HG03097 (cell line): ENCODE results near the gene RICTOR.

Source experiments
- ATAC-seq: cut with Tn5 transposase; IDR thresholded peaks from one replicate; pipeline ENCODE4 v1.9.1; 2021; ENCODE audit not compliant: unreplicated experiment, low FRiP score

The RICTOR gene, protein sequence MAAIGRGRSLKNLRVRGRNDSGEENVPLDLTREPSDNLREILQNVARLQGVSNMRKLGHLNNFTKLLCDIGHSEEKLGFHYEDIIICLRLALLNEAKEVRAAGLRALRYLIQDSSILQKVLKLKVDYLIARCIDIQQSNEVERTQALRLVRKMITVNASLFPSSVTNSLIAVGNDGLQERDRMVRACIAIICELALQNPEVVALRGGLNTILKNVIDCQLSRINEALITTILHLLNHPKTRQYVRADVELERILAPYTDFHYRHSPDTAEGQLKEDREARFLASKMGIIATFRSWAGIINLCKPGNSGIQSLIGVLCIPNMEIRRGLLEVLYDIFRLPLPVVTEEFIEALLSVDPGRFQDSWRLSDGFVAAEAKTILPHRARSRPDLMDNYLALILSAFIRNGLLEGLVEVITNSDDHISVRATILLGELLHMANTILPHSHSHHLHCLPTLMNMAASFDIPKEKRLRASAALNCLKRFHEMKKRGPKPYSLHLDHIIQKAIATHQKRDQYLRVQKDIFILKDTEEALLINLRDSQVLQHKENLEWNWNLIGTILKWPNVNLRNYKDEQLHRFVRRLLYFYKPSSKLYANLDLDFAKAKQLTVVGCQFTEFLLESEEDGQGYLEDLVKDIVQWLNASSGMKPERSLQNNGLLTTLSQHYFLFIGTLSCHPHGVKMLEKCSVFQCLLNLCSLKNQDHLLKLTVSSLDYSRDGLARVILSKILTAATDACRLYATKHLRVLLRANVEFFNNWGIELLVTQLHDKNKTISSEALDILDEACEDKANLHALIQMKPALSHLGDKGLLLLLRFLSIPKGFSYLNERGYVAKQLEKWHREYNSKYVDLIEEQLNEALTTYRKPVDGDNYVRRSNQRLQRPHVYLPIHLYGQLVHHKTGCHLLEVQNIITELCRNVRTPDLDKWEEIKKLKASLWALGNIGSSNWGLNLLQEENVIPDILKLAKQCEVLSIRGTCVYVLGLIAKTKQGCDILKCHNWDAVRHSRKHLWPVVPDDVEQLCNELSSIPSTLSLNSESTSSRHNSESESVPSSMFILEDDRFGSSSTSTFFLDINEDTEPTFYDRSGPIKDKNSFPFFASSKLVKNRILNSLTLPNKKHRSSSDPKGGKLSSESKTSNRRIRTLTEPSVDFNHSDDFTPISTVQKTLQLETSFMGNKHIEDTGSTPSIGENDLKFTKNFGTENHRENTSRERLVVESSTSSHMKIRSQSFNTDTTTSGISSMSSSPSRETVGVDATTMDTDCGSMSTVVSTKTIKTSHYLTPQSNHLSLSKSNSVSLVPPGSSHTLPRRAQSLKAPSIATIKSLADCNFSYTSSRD (N-terminal part only)

DNA sequence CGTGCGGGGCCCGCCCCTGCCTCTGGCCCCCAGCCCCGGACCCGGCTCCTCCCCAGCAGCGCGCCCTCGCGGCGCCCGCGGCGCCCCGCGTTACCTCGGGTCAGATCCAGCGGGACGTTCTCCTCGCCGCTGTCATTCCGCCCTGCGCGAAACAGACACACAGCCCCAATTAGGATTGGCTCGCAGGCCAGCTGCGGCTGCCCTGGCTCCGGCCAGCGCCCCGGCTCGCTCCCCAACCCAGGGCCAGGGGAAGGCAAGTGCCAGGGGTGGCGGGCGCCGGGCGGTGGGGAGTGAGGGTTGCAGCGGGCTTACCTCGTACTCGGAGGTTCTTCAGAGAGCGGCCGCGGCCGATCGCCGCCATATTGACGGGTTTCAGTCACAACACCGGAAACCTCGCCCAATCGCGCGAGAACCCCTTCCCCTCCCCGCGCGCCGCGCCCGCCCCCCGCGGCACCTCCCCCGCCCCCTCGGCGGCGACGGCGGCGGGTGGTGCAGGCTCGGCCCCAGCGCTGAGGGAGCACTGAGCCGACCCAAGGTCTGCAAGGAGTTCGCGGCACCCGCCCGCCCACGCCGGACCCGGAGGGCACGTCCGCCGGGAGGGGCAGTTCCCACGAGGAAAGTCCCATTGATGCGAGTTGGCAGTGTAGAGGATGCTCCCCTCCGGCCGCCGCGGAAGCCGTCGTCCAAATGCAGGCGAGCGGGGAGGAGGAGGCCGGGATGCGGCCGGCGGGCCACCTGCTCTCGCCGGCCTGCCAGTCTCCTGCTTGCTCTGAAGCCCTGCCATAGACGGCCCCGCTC, at the start of gene RICTOR:
Gene RICTOR (minus strand): TSS at position 383 of the 798 bp plus-strand sequence. CDS start 22 bp downstream, at position 361.
- peak; percentile 59 for ATAC-seq

DNA sequence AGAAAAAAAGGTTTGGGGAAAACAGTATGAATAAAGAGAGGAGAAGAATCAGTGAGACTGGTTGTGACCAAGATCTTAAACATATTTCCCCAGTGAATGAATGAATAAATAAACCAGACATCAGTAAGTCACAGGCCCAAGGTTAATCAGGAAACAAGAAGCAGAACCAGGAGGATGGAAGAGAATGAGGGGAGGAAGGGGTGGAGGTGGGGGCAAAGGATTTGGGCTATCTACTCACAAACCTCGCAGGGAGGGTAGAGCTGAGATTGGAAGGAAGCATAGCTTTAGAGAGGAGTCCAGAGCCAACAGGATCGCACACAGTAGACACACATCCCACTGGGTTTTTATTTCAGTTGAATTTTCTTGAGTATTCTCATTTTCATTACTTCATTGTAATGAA, 47.7 kb upstream of the RICTOR start:
- ATAC-seq, result no peak

DNA sequence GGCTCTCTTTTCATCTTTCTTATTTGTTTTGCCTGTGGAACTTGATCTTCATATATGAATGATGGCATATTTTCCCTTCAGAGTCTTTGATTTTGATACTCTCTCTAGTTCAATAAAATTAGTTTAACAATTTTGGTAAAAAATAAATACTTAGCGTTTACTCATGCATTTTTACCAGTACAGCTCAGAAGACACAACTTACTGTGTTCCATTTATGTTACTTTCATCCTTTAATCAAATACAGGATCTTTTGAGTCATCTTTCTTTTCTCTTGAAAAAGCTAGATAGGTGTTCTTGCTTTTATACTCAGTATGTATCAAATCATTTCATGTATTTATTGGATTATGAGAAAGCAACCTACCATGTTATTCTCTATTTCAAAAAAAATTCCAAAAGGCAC, 47.1 kb upstream of the RICTOR start:
- ATAC-seq, result no peak

DNA sequence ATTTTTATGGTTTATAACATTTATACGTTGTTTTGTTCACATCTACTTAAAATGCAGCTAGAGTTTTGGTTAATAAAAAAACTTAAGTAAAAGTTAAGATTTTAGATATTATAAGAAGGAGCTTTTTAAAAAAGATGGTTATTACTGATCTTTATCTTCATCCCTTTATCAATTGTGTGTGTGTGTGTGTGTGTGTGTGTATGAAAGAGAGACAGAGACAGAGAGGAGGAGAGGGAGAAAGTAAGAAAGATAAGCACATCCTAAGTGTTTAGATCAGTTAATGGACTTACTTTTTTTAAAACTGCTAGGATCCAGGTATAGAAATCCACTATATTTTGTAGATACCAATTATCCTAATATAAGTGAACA, 45.8 kb upstream of the RICTOR start:
- no peak for ATAC-seq

DNA sequence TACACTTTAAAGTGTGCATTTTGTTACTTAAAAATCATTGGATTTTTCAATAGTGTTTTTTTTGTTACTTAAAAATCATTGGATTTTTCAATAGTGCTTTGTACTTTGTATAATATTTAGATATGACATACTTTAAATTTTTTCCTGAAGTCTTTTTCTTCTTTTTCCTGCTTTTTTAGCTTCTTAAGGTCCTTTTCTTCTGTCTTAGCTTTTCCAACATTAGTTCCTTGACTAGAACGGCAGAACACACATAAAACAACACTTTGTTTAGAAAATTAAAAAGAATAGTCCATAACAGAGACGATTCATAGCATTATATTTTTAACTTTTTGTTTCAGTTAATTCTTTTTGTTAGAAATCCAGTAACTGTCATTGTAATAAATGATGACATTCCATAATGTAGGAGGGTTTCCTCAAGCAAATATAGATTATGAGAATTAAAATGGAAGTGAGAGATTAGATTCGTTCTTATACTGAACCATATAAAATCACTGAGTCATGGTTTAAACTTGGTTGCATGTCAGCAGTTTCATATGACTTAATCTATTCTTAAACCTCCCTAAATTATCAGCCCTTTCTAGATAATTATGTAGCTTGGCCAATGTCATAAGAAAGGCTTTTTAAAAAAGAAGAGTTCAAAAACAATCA, 45.3 kb upstream of the RICTOR start:
- ATAC-seq, result no peak

DNA sequence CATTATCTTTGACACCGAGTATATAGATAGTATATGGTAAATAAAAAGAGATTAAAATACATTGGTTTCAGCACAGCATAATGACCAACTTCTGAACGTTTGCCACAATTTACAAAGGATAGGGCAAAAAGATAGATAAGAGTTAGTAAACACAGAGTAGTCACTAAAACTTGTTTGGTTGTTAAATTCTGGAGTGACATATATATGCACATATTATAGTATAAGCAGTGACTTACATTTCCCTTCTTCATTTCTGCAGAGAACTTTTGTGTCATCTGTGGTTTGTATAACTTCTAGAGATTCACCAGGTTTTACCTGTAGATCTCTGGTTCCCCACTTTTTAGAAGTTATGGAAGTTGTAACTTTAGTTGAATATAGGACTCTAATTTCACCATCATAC, 44.4 kb upstream of the RICTOR start:
- ATAC-seq, result no peak

DNA sequence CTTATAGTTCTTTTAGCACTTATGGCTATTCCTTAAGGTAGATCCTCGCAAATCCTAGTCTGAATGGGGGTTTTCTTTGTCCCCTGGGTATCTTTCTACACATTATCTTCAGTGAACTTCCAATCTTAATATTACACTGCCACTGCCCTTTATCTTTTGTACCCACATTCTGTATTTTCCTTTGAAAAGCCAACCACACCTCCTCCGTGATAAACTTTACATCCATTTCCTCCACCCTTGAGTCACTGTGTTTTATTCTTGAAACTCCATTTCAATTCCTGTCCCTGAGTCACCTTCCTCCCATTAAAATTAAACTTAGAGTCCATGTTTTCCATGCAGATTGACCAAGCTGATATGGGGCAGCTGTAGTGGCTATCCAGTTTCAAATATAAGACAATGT, 43.2 kb upstream of the RICTOR start:
- no peak for ATAC-seq

DNA sequence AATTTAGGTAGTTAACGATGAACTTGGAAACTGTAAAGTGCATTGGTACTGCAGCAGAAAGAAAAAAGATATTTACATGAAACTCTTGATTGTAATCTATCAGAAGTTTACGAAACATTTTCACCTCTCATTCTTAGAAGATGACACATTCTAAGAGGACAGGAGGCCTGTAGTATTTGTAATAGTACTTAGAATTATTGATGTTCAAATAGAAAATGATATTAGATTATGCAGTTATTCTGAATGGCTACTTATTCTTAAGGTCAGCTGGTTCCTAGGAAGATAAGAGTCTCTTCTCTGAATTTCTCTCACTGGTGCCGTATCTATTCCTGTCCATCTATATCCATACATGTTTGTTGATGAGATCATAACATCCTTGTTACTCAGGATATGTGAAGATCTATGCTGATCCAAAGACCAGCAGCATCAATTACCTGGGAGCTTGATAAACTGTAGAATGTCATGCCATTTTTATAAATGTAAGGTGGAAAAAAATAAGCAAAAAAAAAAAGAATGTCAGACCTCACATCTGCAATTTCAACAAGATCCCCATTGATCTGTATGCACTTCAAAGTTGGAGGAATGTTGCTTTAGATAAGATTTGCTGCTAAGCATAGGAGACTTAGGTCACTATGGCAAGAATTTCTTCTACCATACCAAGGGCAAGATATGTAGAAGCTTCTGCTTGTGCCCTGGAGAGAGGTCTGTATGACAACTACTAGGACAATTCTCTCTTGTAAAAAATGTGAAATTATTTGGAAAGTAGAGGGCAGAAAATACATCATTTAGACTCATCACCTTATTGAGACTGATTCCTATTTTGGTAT, 42.4 kb upstream of the RICTOR start:
- ATAC-seq, result no peak

DNA sequence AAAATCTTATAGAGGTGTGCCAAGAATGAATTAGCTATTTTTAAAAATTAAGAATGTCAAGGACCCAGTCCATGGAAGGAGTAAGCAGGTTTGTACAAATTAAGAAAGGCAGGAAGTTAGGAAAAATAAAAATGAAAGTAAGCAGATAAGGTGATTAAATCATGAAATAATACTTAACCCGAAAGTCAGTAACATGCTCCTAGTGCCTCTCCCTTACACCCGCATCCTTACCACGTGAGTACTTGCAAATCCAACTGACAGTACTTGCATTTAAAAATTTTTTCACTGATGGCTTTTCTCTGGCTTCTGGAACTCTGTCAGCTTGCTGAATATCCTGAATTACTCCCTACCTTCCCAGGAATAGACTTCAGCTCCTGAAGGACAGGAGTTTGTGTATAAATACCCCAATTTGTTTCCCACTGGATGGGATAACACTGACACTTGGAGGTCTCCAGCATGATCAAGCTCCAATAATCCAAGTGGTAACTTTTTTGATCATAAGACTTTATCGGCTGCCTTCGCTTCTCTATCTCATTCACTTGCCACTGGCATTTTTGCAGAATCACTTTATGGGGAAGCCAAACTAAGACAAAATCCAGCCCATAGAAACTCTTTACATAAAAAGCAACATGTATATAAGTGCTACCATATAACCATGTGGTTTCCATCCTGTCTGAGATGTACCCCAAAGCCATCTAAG, 41.6 kb upstream of the RICTOR start:
- ATAC-seq, result no peak

DNA sequence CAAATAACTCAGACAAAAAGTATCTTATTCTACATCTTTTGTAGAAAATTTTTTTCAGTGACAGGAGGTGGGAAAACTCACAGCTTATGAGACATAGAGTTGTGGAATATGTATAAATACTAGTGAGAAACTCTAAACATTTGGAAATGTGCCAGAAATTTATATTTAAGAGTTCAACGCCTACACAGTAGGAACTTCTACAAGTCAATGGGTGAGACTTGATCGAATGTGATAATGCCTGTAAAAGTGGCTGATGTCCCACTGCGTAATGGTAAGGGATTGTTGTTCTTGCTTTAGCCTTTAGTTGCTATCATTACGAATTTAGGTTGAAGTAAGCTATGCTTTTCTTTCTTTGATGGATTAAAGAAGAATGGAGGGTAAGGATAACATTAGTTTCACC, 40.0 kb upstream of the RICTOR start:
- no peak for ATAC-seq

DNA sequence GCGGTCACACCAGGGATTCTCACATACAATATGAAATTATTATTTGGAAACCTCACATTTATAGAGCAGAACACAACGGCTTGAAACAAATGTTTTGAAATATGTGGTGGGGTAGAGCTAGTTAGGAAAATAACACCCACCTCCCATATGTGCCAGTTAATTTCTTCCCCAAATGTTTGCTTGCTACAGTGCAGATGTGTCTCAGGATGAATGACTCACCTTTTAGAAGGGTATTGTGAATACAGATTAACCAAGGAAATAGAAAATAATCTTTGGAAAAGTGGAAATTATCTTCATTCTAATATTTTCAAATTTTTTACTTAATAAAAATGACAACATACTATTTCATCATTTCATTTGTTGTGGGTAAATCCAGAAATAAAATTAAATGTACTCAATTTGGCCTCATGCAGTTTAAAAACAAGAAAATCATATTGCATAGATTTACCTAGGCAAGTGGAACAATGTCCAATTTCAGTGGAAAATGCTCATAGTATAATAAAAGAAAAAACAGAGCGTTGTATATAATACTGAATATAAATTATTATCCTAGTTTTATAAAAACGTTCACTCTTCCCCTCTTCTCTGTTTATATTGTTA, 39.3 kb upstream of the RICTOR start:
- no peak for ATAC-seq

DNA sequence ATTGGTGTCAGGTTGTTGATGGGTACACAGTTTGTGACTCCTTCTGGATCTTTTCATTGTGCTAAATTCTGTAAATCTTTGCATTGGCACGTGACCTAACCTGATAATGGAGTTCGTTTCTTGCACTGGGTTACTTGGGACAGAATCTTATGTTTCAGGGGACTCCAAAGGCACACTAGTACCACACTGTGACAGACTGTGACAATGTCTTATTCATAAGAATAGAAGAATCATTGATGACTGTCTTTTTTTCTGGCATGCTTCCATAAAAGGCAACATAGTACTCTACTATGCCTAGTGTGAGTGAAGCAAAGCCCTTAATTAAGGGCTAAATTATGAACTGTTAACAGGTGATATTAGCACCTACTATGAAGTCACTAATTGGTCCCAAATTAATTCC, 35.4 kb upstream of the RICTOR start:
- no peak for ATAC-seq

DNA sequence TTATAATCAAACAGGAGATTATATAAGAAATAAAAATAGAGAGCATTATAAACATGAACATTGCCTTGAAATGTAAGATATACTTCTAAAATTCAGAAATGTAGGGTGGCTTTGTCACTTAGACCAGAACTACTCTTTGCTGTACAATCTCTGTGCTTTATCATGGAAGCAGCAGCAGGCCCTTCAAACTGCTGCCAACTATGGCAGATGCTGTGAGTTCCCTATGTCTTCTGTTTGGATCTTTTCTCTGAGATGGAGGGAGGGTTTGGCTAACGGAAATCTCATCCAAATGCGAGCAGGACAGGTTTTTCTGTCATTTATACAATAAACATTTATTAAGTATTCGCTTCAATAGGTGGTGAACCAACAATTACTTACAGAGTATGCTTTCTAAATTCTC, 34.8 kb upstream of the RICTOR start:
- no peak for ATAC-seq

DNA sequence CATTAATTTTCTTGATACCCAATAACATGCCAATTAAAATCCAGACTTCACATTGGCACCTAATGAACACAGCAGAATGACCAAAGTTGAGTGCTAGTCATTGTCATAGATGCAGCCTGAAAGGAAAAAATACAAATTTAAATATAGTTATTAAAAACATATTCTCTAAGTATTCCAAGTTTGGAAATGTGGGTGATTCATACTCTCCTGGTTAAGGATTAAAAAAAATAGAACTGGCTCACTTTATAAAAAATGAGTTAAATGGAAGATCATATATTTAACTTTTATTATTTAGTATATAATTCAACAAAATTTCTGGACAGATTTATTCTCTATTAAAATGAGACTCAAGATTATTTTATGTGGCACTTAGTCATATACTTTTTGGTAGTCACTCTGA, 33.2 kb upstream of the RICTOR start:
- ATAC-seq, result no peak

DNA sequence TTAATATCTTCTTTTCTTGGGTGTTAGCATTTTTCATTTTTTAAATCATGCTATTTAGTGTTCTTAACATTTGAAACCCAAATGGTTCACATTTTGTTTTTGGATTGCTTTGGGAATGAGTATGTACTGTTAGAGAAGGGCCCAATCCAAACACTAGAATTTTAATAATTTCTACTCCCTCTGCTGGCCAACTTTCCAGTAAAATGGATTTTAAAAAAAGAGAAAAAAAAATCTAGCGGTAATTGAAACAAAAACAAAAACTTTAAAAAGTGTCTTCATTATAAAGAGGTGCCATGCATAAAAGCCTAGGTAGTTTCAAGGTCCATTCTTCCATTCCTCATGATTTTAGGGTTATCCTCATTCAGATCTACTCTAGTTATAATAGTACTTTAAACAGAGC, 32.1 kb upstream of the RICTOR start:
- ATAC-seq, result no peak

DNA sequence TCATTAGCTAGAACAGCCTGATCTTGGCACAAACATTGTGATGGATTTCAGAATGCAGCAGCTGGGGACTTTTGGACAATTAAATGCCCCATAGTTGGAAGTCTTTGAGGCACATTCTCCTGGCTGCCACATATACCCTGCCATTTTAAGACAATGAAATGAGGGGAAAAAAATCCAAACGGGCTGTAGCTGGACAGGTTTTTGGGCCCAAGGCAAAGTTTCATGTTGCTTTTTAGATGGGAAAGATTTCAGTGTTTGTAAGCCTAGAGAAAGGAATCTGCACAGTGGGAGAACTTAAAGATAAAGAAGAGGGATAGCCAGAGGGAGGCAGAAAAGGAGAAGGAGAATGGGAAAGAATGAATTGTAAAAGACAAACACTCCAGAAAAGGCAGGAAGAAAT, 30.0 kb upstream of the RICTOR start:
- ATAC-seq, result no peak

DNA sequence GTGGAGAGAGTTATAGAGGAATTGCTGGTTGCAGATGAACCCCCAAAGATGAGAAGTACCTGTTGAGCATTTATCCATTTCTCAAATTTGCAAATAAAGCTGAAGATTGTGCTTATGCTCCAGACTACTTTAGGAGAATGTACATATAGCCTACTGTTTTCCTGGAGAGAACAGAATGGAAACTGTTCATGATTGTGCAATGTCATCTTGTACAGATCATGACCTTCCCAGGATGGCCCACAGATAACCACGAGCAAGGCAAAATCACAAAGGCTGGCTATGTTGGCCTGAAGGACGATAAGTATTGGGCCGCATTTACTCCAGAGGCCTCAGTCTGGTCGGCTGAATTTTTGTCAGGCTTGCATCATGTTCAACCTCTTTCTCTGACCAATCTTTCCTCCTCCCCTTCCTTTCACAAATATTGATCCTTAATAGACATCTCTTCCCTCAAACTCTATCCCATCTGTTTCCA, 28.5 kb upstream of the RICTOR start:
- ATAC-seq, result no peak
